Natural killer cell (primary cell): ENCODE results near the gene ANGEL2. TPM values are rescaled to one million over a fixed set of nuclear protein-coding genes. Genes with fewer than 3 reads are reported as not detected.
A peak's percentile ranks its signal among the peaks of the same experiment; 100 is the strongest.
"Not testable (repeated sequence)": the region's sequence is repeated elsewhere in the genome, so short reads cannot be mapped to it uniquely, and the experiment has no call there.

Experiments used
- ATAC-seq, 3 donors: fragments of 150-1000 bp in 2 of 3; fragments of 200-7000 bp in 1 of 3; cut with Tn5 transposase; 1 replicate in 1 of 3; 2 replicates in 2 of 3; pipeline ENCODE4 v1.10.0; 2021; ENCODE audit warnings: mild to moderate bottlenecking in 2 of 3, moderate library complexity in 2 of 3
- DNase-seq, 2 donors: peaks; one replicate each; pipeline versions ENCODE4 v3.0.0 to v3.0.0-alpha.2; 2013 to 2021; ENCODE audit warnings: mixed read lengths in 1 of 2
- H3K27ac ChIP-seq: one replicate; pipeline ENCODE4 v1.5.1; 2013; ENCODE audit warnings: mild to moderate bottlenecking, low read length
- H3K27me3 ChIP-seq: one replicate; pipeline ENCODE4 v1.6.1; 2013; ENCODE audit warnings: low read length; ENCODE audit not compliant: control insufficient read depth, insufficient read depth
- H3K36me3 ChIP-seq: one replicate; pipeline ENCODE4 v1.6.1; 2013; ENCODE audit warnings: low read length; ENCODE audit not compliant: control insufficient read depth, insufficient read depth
- H3K4me1 ChIP-seq: one replicate; pipeline ENCODE4 v1.6.1; 2013; ENCODE audit warnings: low read length; ENCODE audit not compliant: control insufficient read depth, insufficient read depth
- H3K4me3 ChIP-seq: one replicate; pipeline ENCODE4 v1.5.1; 2013; ENCODE audit warnings: low read length
- H3K9me3 ChIP-seq: one replicate; pipeline ENCODE4 v1.6.1; 2013; ENCODE audit warnings: low read length; ENCODE audit not compliant: control insufficient read depth, insufficient read depth
- H3K27ac Mint-ChIP-seq, 2 donors: one replicate each; pipeline ENCODE4 v1.8.0; 2022; ENCODE audit warnings: mild to moderate bottlenecking in 2 of 2, mixed read lengths in 2 of 2, moderate library complexity in 1 of 2
- H3K27me3 Mint-ChIP-seq, 2 donors: one replicate each; pipeline ENCODE4 v1.8.0; 2022; ENCODE audit warnings: low read depth in 2 of 2, mixed read lengths in 2 of 2
- H3K36me3 Mint-ChIP-seq: one replicate; pipeline ENCODE4 v1.8.0; 2022; ENCODE audit warnings: mixed read lengths
- H3K4me1 Mint-ChIP-seq, 2 donors: one replicate each; pipeline ENCODE4 v1.8.0; 2022; ENCODE audit warnings: mixed read lengths in 2 of 2
- H3K4me3 Mint-ChIP-seq: one replicate; pipeline ENCODE4 v1.8.0; 2022; ENCODE audit warnings: mild to moderate bottlenecking, moderate library complexity, mixed read lengths
- H3K9me3 Mint-ChIP-seq, 2 donors: one replicate each; pipeline ENCODE4 v1.8.0; 2022; ENCODE audit warnings: mixed read lengths in 2 of 2
- WGBS: methylation state at CpG from one replicate; pipeline ENCODE4 v1.1.7; 2013; ENCODE audit warnings: missing lambda C conversion rate; ENCODE audit not compliant: insufficient coverage; 5-methylcytosine and 5-hydroxymethylcytosine counted together
- intact Hi-C: fragments of 100-400 bp; cut with micrococcal nuclease; formaldehyde crosslinking; loops from one replicate; pipeline ENCODE4 v1.14.2; 2022
- total RNA-seq, 4 donors: library from RNA; stranded (reverse); fragments of 120-200 nt in 1 of 4; gene quantifications; one replicate each; pipeline versions ENCODE4 v1.2.3 to v1.2.4, GENCODE V29; 2013 to 2022
- TF ChIP-seq, protein P1 (sequence below): fragments of 200-600 bp; IDR thresholded peaks from one replicate; pipeline ENCODE4 v1.8.0; 2022; ENCODE audit warnings: antibody characterized with exemption

Gene ANGEL2
- total RNA-seq, 3 donors from 2014 or later (not counting 1 experiment from before 2014, with no cell fraction given): 68.1 to 75.3 (median 72.1) TPM

GRCh38 chr1:213051127-213051880, 35.6 kb upstream of the ANGEL2 start, which contains the start of gene RPS6KC1:
RPS6KC1 (plus strand) TSS chr1:213051241; CDS start chr1:213051405, 164 bp downstream.
- DNase-seq (peak; percentile 72 to 89), ATAC-seq (peak; percentile 95 to 96 (median 96))
- no peaks in the 10 kb centered on the region for H3K36me3 ChIP-seq
- TF ChIP-seq, protein P1, sequence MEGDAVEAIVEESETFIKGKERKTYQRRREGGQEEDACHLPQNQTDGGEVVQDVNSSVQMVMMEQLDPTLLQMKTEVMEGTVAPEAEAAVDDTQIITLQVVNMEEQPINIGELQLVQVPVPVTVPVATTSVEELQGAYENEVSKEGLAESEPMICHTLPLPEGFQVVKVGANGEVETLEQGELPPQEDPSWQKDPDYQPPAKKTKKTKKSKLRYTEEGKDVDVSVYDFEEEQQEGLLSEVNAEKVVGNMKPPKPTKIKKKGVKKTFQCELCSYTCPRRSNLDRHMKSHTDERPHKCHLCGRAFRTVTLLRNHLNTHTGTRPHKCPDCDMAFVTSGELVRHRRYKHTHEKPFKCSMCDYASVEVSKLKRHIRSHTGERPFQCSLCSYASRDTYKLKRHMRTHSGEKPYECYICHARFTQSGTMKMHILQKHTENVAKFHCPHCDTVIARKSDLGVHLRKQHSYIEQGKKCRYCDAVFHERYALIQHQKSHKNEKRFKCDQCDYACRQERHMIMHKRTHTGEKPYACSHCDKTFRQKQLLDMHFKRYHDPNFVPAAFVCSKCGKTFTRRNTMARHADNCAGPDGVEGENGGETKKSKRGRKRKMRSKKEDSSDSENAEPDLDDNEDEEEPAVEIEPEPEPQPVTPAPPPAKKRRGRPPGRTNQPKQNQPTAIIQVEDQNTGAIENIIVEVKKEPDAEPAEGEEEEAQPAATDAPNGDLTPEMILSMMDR: peak; percentile 11
- no peaks in the 10 kb centered on the region for H3K27me3 ChIP-seq
- Mint-ChIP-seq H3K36me3 (no peaks in the 10 kb centered on the region), H3K27ac (peak within 1 kb of the TSS; percentile 92 to 95), H3K4me3 (peak within 1 kb of the TSS; percentile 95), H3K27me3 (peaks cover 14 to 20% of the 10 kb centered on the region in 2 donors), H3K4me1 (peaks cover 41 to 42% of the 10 kb centered on the region in 2 donors), H3K9me3 (peaks cover 0 to 5% of the 10 kb centered on the region in 2 donors)
- H3K4me3 ChIP-seq: peak within 1 kb of the TSS; percentile 92
- intact Hi-C loops: loop anchor here (5.0 kb wide), 1 partner anchor 44 kb away; no protein-coding TSS in a partner anchor
- H3K9me3 ChIP-seq: no peaks in the 10 kb centered on the region
- peaks cover 13% of the 10 kb centered on the region for H3K4me1 ChIP-seq
- under 1% methylated on average over 42 of the region's 42 CpGs for WGBS
- peak within 1 kb of the TSS; percentile 92 for H3K27ac ChIP-seq

DNA sequence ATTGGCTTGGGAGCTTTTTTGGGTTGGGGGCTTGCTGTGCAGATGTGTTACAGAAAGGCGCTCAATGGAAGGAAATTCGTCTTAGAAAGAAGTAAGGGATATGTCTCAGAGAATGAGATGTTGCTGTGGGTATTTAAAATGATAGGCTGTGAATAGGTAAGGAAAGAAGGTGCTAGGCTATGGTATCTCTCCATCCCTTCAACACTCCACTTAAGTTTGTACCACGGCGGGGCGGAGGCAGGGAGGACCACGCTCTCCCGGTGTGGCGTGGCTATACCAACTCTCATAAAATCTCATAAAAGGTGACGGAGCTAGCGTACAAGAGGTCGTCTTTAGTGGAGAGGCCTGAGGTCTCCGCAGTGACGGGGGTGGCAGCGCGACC, 35.1 kb upstream of the ANGEL2 start:
- Histone ChIP-seq H3K4me1 (peaks cover 13% of the 10 kb centered on the region), H3K36me3 (no peaks in the 10 kb centered on the region), H3K4me3 (peak overlapping the region; percentile 92), H3K27ac (peak overlapping the region; percentile 92), H3K9me3 (no peaks in the 10 kb centered on the region), H3K27me3 (no peaks in the 10 kb centered on the region)
- Mint-ChIP-seq H3K4me1 (peaks cover 37% of the 10 kb centered on the region in 2 donors), H3K27me3 (peaks cover 14 to 21% of the 10 kb centered on the region in 2 donors), H3K36me3 (no peaks in the 10 kb centered on the region), H3K27ac (peak overlapping the region; percentile 92 to 95), H3K4me3 (peak overlapping the region; percentile 95), H3K9me3 (peaks cover 0 to 5% of the 10 kb centered on the region in 2 donors)
- intact Hi-C loops: loop anchor here (5.0 kb wide), 1 partner anchor 43 kb away; no protein-coding TSS in a partner anchor
- ATAC-seq (peak; percentile 19 to 40 (median 25)), DNase-seq (no peak)
- WGBS: 32% methylated on average over 12 of the region's 15 CpGs
- TF ChIP-seq, protein P1: no peak

DNA sequence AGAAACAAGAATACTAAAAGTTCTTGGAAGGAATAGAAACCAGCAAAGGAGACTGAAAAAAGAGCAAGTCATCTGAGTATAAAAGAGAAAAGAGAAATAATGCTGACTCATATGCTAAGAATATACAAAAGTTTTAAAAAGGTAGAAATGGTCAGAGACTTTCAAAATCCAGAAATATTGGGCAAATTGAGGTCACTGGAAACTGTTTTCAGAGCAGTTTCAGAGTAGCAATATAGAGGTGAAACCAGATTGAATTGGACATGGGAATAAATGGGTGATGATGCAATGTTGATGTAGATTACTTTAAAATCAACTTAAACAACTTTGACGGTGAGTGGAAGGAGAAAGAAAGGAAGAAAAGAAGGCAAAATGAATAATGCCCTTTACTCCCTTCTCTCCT, 33.6 kb upstream of the ANGEL2 start:
- no peaks in the 10 kb centered on the region for H3K36me3 Mint-ChIP-seq
- no CpG with 5 or more reads among the region's 1 CpG for WGBS
- intact Hi-C loops: no loop called here
- no peak overlapping the region for H3K4me3 ChIP-seq
- peaks cover 29 to 32% of the 10 kb centered on the region in 2 donors for H3K4me1 Mint-ChIP-seq
- peak overlapping the region; percentile 33 for H3K4me3 Mint-ChIP-seq
- TF ChIP-seq, protein P1: no peak
- H3K4me1 ChIP-seq: peaks cover 13% of the 10 kb centered on the region
- H3K27ac Mint-ChIP-seq: no peak overlapping the region
- H3K27me3 Mint-ChIP-seq: peaks cover 14 to 21% of the 10 kb centered on the region in 2 donors
- H3K9me3 Mint-ChIP-seq: peaks cover 0 to 5% of the 10 kb centered on the region in 2 donors
- no peak overlapping the region for H3K27ac ChIP-seq
- no peaks in the 10 kb centered on the region for H3K27me3 ChIP-seq
- ATAC-seq: no peak
- no peak for DNase-seq
- no peaks in the 10 kb centered on the region for H3K36me3 ChIP-seq
- no peaks in the 10 kb centered on the region for H3K9me3 ChIP-seq

- H3K9me3 Mint-ChIP-seq, intact Hi-C loops, H3K4me3 Mint-ChIP-seq, H3K27ac Mint-ChIP-seq, H3K4me3 ChIP-seq, DNase-seq, H3K27me3 ChIP-seq, H3K27ac ChIP-seq, ATAC-seq, H3K36me3 Mint-ChIP-seq, H3K4me1 ChIP-seq, H3K36me3 ChIP-seq, H3K9me3 ChIP-seq: not testable (repeated sequence)
- WGBS: 98% methylated on average over 13 of the region's 13 CpGs
- peaks cover 19 to 22% of the 10 kb centered on the region in 2 donors for H3K4me1 Mint-ChIP-seq
- peaks cover 14 to 21% of the 10 kb centered on the region in 2 donors for H3K27me3 Mint-ChIP-seq
Observed at GRCh38 chr1:213045321-213046226, 29.9 kb upstream of the ANGEL2 start.
